Umbilical cord (tissue), 2 donors: ENCODE data around the gene MYT1. TPM values are rescaled to one million over a fixed set of nuclear protein-coding genes. Genes with fewer than 3 reads are reported as not detected.
"Not testable (repeated sequence)": the region's sequence is repeated elsewhere in the genome, so short reads cannot be mapped to it uniquely, and the experiment has no call there.

ENCODE experiments used
- DNase-seq: peaks from one replicate; pipeline ENCODE4 v3.0.0-alpha.2; 2015; ENCODE audit warnings: low spot score
- total RNA-seq: library from RNA; depleted of rRNA; stranded (reverse); fragments of >200 nt; gene quantifications from one replicate; pipeline ENCODE4 v1.2.3, GENCODE V29; 2014; ENCODE audit warnings: low replicate concordance; ENCODE audit not compliant: insufficient read depth

MYT1 gene
- 1.2 TPM for total RNA-seq

GRCh38 chr20:64164123-64164836, at the start of gene MYT1:
Gene MYT1 (plus strand): TSS chr20:64164452. CDS start chr20:64198862, 34,410 bp downstream.
- DNase-seq, result no peak

GRCh38 chr20:64115171-64115911, 48.9 kb upstream of the MYT1 start:
- no peak for DNase-seq

- no peak for DNase-seq
Observed at GRCh38 chr20:64116016-64116415, 48.2 kb upstream of the MYT1 start.

GRCh38 chr20:64116541-64117431, 47.5 kb upstream of the MYT1 start:
- DNase-seq, result no peak

GRCh38 chr20:64117432-64117777, 46.8 kb upstream of the MYT1 start:
- DNase-seq, result not testable (repeated sequence)

GRCh38 chr20:64119301-64119680, 45.0 kb upstream of the MYT1 start:
- DNase-seq, result no peak

- DNase-seq, result no peak
Observed at GRCh38 chr20:64119681-64120341, 44.4 kb upstream of the MYT1 start.

- no peak for DNase-seq
Observed at GRCh38 chr20:64121586-64121985, 42.7 kb upstream of the MYT1 start.

GRCh38 chr20:64122927-64123326, 41.3 kb upstream of the MYT1 start:
- not testable (repeated sequence) for DNase-seq

- not testable (repeated sequence) for DNase-seq
Observed at GRCh38 chr20:64123517-64123916, 40.7 kb upstream of the MYT1 start.

GRCh38 chr20:64129146-64129782, 35.0 kb upstream of the MYT1 start:
- no peak for DNase-seq

GRCh38 chr20:64130271-64130670, 34.0 kb upstream of the MYT1 start:
- no peak for DNase-seq

GRCh38 chr20:64130876-64131275, 33.4 kb upstream of the MYT1 start:
- DNase-seq, result no peak

- DNase-seq, result no peak
Observed at GRCh38 chr20:64131406-64131805, 32.8 kb upstream of the MYT1 start.

GRCh38 chr20:64133951-64134407, 30.3 kb upstream of the MYT1 start:
- DNase-seq, result no peak

GRCh38 chr20:64134744-64135143, 29.5 kb upstream of the MYT1 start:
- DNase-seq, result not testable (repeated sequence)

GRCh38 chr20:64136004-64136710, 28.1 kb upstream of the MYT1 start:
- DNase-seq, result no peak

GRCh38 chr20:64137598-64138031, 26.6 kb upstream of the MYT1 start:
- DNase-seq, result no peak

GRCh38 chr20:64138276-64138815, 25.9 kb upstream of the MYT1 start:
- no peak for DNase-seq
